Breast epithelium (tissue), 3 donors: Measurements from ENCODE around the gene RNF130.

Experiments
- POLR2A ChIP-seq: fragments of 450-650 bp; IDR thresholded peaks from one replicate; pipeline ENCODE4 v1.6.1; 2016; ENCODE audit warnings: antibody characterized with exemption, mild to moderate bottlenecking, moderate library complexity
- POLR2AphosphoS5 ChIP-seq, 3 donors: sonication (generic); formaldehyde crosslinking; IDR thresholded peaks; one replicate each; pipeline ENCODE4 v1.6.1; 2017; ENCODE audit warnings: antibody characterized with exemption in 3 of 3
- TF ChIP-seq, protein P1 (sequence below), 3 donors: fragments of 450-650 bp; IDR thresholded peaks; one replicate each; pipeline ENCODE4 v1.5.1; 2016 to 2017; ENCODE audit warnings: antibody characterized with exemption in 3 of 3, mild to moderate bottlenecking in 3 of 3, moderate library complexity in 3 of 3

DNA sequence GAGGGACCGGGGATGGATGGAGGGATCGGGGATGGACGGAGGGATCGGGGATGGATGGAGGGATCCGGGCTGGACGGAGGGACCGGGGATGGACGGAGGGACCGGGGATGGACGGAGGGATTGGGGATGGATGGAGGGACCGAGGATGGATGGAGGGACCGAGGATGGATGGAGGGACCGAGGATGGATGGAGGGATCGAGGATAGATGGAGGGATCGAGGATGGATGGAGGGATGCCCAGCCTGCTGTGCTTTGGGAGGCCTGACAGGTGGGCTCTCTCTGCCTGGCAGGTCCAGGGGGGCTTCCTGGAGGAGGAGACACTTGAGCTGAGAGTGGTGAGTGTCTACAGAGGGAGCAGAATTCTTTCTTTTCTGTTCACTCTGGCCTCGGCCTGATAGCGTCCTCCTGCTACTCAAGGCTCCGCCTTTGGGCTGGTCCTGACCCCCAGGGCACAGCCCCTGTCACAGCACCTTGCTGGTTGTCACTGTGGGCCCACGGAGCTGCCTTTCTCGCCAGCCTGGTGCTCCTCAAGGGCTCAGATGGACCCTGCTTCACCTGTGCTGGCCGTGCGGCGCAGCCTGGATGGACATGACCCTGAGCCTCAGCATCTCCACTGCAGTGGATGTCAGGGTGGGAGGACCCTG is 42.2 kb upstream of the RNF130 start:
- TF ChIP-seq, protein P1, sequence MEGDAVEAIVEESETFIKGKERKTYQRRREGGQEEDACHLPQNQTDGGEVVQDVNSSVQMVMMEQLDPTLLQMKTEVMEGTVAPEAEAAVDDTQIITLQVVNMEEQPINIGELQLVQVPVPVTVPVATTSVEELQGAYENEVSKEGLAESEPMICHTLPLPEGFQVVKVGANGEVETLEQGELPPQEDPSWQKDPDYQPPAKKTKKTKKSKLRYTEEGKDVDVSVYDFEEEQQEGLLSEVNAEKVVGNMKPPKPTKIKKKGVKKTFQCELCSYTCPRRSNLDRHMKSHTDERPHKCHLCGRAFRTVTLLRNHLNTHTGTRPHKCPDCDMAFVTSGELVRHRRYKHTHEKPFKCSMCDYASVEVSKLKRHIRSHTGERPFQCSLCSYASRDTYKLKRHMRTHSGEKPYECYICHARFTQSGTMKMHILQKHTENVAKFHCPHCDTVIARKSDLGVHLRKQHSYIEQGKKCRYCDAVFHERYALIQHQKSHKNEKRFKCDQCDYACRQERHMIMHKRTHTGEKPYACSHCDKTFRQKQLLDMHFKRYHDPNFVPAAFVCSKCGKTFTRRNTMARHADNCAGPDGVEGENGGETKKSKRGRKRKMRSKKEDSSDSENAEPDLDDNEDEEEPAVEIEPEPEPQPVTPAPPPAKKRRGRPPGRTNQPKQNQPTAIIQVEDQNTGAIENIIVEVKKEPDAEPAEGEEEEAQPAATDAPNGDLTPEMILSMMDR (IDR thresholded peaks at IDR 0.05) = no peak
- TF ChIP-seq POLR2A (no peak), POLR2AphosphoS5 (IDR thresholded peaks at IDR 0.05) (no peak)
